Measurements from ENCODE around the gene NSMCE4A. TPM values are rescaled to one million over a fixed set of nuclear protein-coding genes. Genes with fewer than 3 reads are reported as not detected.

Gene NSMCE4A
- total and polyA plus RNA-seq, 2 of the 8 experiments (the other 6 are each of a cell fraction or from before 2014, with no cell fraction given) = 48.6 to 66.0 TPM

GRCh38 chr10:121990015-121990677 is 15.1 kb upstream of the NSMCE4A start:
- Histone ChIP-seq H3K27me3 (replicated peaks in 1 of 4; ENCODE audit: control insufficient read depth in 3 of 4, extremely low read depth in 1 of 4, insufficient read depth in 3 of 4, low read length in 3 of 4) (no peaks in the 10 kb centered on the region), H3K79me1 (ENCODE audit: low read depth, low read length) (no peaks in the 10 kb centered on the region), H2AFZ (ENCODE audit: low read length) (no peak overlapping the region), H2BK12ac (ENCODE audit: low read depth, low read length) (no peak overlapping the region), H2BK15ac (ENCODE audit: low read length) (no peak overlapping the region), H3K18ac (ENCODE audit: extremely low read depth, low read length) (no peak overlapping the region), H3K9ac (replicated peaks in 1 of 4; ENCODE audit: extremely low read depth in 1 of 4, low read depth in 3 of 4, low read length in 3 of 4) (no peak overlapping the region), H4K91ac (replicated peaks; ENCODE audit: insufficient read length, low read length) (no peak overlapping the region), H4K8ac (ENCODE audit: extremely low read depth, insufficient read depth, low read length) (no peak overlapping the region), H3K4me1 (replicated peaks in 1 of 4; ENCODE audit: control insufficient read depth in 3 of 4, insufficient read depth in 4 of 4, low read length in 3 of 4) (peaks cover 1 to 5% (median 3%) of the 10 kb centered on the region in 4 experiments; a peak in 5 of 7 replicates), H2BK5ac (ENCODE audit: low read depth, low read length) (no peak overlapping the region), H3K4ac (replicated peaks; ENCODE audit: insufficient read length, low read depth, low read length) (no peak overlapping the region), H3K4me3 (ENCODE audit: extremely low read depth in 1 of 4, insufficient read depth in 2 of 4, low read depth in 3 of 4, low read length in 4 of 4) (no peak overlapping the region), H3K27ac (ENCODE audit: low read depth, low read length) (no peak overlapping the region), H2BK120ac (replicated peaks; ENCODE audit: low read depth, low read length) (no peak overlapping the region), H3K23ac (ENCODE audit: insufficient read length) (no peak overlapping the region), H3K14ac (ENCODE audit: insufficient read length) (no peak overlapping the region), H3K4me2 (ENCODE audit: insufficient read depth in 1 of 2, low read depth in 2 of 2, low read length in 2 of 2) (no peak overlapping the region), H3K23me2 (ENCODE audit: low read depth, low read length) (no peaks in the 10 kb centered on the region), H3K36me3 (ENCODE audit: control insufficient read depth in 2 of 4, insufficient read depth in 4 of 4, low read length in 3 of 4) (no peaks in the 10 kb centered on the region), H2AK5ac (ENCODE audit: low read depth, low read length) (no peak overlapping the region), H4K20me1 (replicated peaks in 1 of 2; ENCODE audit: control insufficient read depth in 1 of 2, insufficient read depth in 2 of 2, low read length in 2 of 2) (no peaks in the 10 kb centered on the region), H3K79me2 (ENCODE audit: control insufficient read depth in 1 of 2, insufficient read depth in 2 of 2, low read length in 2 of 2) (no peaks in the 10 kb centered on the region), H3K9me3 (ENCODE audit: insufficient read depth in 2 of 2, low read depth in 1 of 2, low read length in 1 of 2) (no peaks in the 10 kb centered on the region), H2BK20ac (ENCODE audit: low read length) (no peak overlapping the region), H3K56ac (replicated peaks; ENCODE audit: insufficient read length, low read depth, low read length) (no peak overlapping the region), H4K5ac (ENCODE audit: insufficient read length, low read depth, low read length) (no peak overlapping the region)
- no peak for DNase-seq (ENCODE audit: low read depth in 1 of 2, low spot score in 2 of 2)
- no peak for TF ChIP-seq HDAC2 (IDR thresholded peaks at IDR 0.05; ENCODE audit: borderline replicate concordance in 1 of 2, low read depth in 2 of 2, low read length in 2 of 2)
- no peak for TF ChIP-seq USF2 (IDR thresholded peaks at IDR 0.05; ENCODE audit: low read length)
- TF ChIP-seq CBX8 (IDR thresholded peaks at IDR 0.05; ENCODE audit: borderline replicate concordance, low read depth, low read length) = no peak
- TF ChIP-seq ATF2 (IDR thresholded peaks at IDR 0.05; ENCODE audit: low read length) = no peak
- no peak for TF ChIP-seq POU5F1 (IDR thresholded peaks at IDR 0.05; ENCODE audit: low read depth, low read length)
- TF ChIP-seq EP300 (IDR thresholded peaks at IDR 0.05; ENCODE audit: borderline replicate concordance in 1 of 2, low read depth in 2 of 2, low read length in 2 of 2) = no peak
- 92% methylated on average over 9 of the region's 9 CpGs; no CpG with 5 or more reads in 1 of the 2 experiments for whole genome bisulfite sequencing, 2 experiments (ENCODE audit: extremely low coverage in 1 of 2, insufficient coverage in 1 of 2, insufficient read length in 1 of 2, insufficient replicate concordance in 2 of 2, low coverage in 1 of 2, low lambda C conversion rate in 2 of 2, missing lambda C conversion rate in 1 of 2)
- POLR2A ChIA-PET (ENCODE audit: partially characterized antibody) = no interaction called here
- CTCF ChIA-PET (ENCODE audit: partially characterized antibody) = interaction anchor here (0.6 to 1.0 kb wide), 2 partner anchors 61 to 166 kb away, joined by 3 read pairs; no protein-coding TSS in a partner anchor
- FAIRE-seq = no peak

All from H1 (cell line).